ENCODE measurements around the gene CYP2D6.

DNA sequence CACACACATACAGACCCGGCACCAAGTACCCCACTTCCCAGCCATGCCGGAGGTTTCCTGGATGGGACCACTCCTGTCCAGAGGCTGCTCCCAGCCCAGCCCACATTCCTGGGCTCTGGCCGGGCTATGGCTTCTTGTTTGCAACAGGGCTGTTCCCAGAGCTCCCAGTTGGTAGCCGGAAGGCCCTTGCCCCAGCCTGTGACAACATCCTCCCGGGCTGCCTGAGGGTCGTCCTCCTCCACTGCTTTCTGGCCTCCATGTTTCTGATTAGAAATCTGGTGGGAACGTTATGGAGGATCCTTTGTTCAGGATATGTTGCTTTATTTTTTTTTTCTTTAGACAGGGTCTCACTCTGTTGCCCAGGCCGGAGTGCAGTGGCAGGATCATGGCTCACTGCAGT lies 952 bp upstream of the CYP2D6 start:
- TF ChIP-seq, protein P1, sequence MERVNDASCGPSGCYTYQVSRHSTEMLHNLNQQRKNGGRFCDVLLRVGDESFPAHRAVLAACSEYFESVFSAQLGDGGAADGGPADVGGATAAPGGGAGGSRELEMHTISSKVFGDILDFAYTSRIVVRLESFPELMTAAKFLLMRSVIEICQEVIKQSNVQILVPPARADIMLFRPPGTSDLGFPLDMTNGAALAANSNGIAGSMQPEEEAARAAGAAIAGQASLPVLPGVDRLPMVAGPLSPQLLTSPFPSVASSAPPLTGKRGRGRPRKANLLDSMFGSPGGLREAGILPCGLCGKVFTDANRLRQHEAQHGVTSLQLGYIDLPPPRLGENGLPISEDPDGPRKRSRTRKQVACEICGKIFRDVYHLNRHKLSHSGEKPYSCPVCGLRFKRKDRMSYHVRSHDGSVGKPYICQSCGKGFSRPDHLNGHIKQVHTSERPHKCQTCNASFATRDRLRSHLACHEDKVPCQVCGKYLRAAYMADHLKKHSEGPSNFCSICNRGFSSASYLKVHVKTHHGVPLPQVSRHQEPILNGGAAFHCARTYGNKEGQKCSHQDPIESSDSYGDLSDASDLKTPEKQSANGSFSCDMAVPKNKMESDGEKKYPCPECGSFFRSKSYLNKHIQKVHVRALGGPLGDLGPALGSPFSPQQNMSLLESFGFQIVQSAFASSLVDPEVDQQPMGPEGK (CRISPR knock-in tag; IDR thresholded peaks at IDR 0.05; ENCODE audit: borderline replicate concordance), result no peak
- no peak for TF ChIP-seq ZFP3 (CRISPR knock-in tag; IDR thresholded peaks at IDR 0.05)
- TF ChIP-seq SNAI2 (CRISPR knock-in tag; IDR thresholded peaks at IDR 0.05), result no peak
- no peak for TF ChIP-seq RARB (CRISPR knock-in tag; IDR thresholded peaks at IDR 0.05)
- TF ChIP-seq, protein P2, sequence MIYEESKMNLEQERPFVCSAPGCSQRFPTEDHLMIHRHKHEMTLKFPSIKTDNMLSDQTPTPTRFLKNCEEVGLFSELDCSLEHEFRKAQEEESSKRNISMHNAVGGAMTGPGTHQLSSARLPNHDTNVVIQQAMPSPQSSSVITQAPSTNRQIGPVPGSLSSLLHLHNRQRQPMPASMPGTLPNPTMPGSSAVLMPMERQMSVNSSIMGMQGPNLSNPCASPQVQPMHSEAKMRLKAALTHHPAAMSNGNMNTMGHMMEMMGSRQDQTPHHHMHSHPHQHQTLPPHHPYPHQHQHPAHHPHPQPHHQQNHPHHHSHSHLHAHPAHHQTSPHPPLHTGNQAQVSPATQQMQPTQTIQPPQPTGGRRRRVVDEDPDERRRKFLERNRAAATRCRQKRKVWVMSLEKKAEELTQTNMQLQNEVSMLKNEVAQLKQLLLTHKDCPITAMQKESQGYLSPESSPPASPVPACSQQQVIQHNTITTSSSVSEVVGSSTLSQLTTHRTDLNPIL (CRISPR knock-in tag; IDR thresholded peaks at IDR 0.05; ENCODE audit: low read depth), result no peak
- no peak for TF ChIP-seq OSR1 (CRISPR knock-in tag; IDR thresholded peaks at IDR 0.05)
- TF ChIP-seq ARNTL (CRISPR knock-in tag; IDR thresholded peaks at IDR 0.05; ENCODE audit: borderline replicate concordance, low read depth), result no peak

Data from SK-N-SH treated with all-trans-retinoic acid at 6 μM for 48 hours (cell line).